GM10266 (cell line): ENCODE results near the gene C1orf232.
A peak's percentile ranks its signal among the peaks of the same experiment; 100 is the strongest.

Source experiments
- DNase-seq: peaks from one replicate; pipeline ENCODE4 v3.0.0; 2012; ENCODE audit errors: extremely low spot score
- TF ChIP-seq, protein P1 (sequence below): IDR thresholded peaks from 2 replicates; pipeline ENCODE4 v1.5.1; 2012; ENCODE audit warnings: mild to moderate bottlenecking, low read depth; ENCODE audit not compliant: control insufficient read depth, insufficient read depth; ENCODE audit errors: missing control alignments

Gene C1orf232

DNA sequence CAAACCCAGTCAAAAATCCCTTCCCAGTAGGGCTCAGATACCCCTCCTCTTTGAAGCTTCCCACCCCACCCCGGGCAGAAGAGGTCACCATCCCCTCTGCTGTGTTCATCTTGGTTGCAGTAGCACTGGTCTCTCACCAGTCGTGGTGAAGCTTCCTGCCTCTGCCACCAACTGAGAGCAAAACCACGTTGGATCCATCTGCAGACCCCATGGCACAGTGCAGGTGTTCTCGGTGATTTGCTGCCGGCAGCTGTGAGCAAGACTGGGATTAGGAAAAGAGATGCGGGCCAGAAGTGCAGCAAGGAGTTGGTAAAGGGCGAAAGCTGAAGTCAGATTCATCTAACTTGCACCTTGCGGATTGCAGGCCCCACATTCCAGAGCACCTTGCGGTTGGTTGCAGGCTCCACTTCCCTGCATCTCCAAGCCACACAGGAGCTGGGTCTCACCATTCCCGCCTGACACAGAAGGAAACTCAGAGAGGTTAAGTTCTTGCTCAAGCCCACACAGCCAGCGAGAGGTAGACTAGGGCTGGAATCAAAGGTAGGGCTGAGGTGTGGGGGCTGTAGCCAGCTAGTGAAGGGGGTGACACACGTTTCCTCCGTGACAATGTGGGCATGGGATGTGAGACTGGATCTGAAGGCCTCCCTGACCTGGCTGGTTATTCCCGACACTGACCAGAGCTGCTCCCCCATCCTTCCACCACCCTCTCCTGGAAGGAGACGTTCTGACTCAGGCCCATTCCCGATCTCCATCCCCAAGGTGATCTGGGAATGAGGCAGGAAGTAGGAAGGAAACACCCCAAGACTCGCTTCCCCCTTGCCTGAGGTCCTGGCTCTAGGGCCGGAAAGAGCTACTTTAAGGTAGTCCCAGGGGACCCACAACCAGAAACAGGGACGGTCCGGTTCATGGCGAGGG is 13.1 kb downstream of the C1orf232 start:
- DNase-seq, result no peak
- TF ChIP-seq, protein P1, sequence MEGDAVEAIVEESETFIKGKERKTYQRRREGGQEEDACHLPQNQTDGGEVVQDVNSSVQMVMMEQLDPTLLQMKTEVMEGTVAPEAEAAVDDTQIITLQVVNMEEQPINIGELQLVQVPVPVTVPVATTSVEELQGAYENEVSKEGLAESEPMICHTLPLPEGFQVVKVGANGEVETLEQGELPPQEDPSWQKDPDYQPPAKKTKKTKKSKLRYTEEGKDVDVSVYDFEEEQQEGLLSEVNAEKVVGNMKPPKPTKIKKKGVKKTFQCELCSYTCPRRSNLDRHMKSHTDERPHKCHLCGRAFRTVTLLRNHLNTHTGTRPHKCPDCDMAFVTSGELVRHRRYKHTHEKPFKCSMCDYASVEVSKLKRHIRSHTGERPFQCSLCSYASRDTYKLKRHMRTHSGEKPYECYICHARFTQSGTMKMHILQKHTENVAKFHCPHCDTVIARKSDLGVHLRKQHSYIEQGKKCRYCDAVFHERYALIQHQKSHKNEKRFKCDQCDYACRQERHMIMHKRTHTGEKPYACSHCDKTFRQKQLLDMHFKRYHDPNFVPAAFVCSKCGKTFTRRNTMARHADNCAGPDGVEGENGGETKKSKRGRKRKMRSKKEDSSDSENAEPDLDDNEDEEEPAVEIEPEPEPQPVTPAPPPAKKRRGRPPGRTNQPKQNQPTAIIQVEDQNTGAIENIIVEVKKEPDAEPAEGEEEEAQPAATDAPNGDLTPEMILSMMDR, result no peak

DNA sequence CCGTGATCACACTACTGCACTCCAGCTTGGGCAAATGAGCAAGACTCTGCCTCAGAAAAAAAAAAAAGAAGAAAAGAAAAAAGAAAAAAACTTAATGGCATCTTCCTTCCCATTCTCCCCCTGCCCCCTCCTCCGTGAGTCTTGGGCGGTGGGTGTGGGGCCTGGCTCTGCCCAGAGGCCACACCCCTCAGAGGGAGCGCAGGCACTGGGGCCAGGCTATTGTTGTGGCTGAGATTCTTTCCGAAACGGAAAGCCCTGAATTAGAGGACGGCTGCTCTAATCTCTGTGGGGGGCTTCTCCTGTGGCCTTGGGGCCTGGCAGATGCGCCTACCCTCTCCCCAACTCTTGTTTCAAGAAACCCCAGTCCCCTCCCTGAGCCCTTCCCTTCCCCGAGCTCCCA is 14.0 kb downstream of the C1orf232 start:
- DNase-seq, result no peak
- TF ChIP-seq, protein P1, result no peak

DNA sequence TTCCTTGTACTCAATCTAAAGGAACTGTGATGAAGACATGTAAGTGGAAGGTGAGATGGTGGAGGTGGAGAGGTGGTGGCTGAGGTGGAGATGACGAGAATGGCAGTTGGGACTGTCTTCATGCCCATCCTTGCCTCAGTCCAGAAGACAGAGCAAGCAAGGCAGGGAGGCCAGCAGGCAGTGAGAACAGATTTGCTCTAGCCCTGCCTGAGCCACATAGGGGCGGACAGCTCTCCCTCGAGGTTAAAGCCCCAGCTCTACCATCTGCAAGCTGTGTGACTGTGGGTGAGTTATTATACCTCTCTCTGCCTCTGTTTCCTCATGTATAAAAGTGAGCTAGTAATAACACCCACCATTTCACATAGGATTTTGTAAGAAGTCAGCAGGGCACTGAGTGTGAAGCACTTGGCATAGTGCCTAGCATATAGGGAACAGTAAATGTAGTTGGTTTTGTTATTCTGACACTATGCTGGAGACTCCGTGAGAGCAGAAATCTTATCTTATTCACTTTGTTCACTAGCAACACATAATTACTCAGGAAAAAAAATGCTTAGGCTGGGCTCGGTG is 14.7 kb downstream of the C1orf232 start:
- TF ChIP-seq, protein P1, result no peak
- no peak for DNase-seq

DNA sequence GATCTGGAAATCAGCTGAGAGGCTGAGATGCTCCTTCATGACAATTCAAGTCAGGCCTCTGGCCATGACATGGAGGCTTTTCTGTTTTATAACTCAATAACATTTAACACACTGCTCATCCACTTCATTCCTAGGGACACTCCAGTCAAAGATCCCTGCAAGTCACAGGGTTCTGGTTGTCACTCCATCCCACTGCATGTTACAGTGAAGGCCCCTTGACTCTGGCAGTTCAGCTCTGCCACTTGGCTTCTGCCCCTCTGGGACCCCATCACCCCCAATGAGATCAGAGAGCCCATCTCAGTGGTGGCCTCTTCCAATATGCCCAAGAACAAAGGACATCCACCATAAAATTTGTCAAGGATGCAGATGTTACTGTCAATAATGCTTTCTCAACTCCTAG is 19.9 kb downstream of the C1orf232 start:
- TF ChIP-seq, protein P1, result no peak
- DNase-seq, result no peak

DNA sequence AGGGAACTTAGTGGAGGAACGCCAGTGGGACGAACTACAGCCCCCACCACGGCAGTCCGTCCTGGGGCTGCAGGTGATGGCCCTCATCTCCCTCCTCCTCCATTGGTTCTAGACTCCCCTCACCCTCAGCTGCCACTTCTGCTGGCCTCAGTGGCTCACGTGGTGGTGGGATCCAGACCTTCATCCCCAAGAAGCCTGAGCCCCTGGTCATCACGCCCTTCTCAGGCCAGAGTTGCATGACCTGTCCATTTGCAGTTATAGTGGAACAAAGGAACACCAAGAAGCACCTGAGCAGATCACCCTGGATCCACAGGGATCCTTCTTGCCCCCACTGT is 22.8 kb downstream of the C1orf232 start:
- no peak for DNase-seq
- TF ChIP-seq, protein P1, result no peak

- TF ChIP-seq, protein P1, result peak; percentile 70
- peak; percentile 74 for DNase-seq
Measured at GRCh38 chr1:26145041-26145959, 23.5 kb downstream of the C1orf232 start.

DNA sequence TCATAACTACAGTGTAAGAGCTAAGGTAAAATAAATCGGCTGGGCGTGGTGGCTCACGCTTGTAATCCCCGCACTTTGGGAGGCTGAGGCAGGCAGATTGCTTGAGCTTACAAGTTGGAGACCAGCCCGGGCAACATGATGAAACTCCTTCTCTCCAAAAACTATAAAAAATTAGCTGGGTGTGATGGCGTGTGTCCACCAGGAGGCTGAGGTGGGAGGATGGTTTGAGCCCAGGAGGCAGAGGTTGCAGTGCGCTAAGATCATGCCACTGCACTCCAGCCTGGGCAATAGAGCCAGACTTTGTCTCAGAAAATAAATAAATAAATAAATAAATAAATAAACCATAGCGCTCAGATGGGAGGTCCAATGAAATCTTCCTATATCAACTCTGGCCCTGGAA is 26.6 kb downstream of the C1orf232 start:
- no peak for DNase-seq
- TF ChIP-seq, protein P1, result no peak
